ENCODE data around the gene C7orf33. TPM values are rescaled to one million over a fixed set of nuclear protein-coding genes. Genes with fewer than 3 reads are reported as not detected.

The C7orf33 gene
- polyA plus RNA-seq, 1 experiment = not detected

DNA sequence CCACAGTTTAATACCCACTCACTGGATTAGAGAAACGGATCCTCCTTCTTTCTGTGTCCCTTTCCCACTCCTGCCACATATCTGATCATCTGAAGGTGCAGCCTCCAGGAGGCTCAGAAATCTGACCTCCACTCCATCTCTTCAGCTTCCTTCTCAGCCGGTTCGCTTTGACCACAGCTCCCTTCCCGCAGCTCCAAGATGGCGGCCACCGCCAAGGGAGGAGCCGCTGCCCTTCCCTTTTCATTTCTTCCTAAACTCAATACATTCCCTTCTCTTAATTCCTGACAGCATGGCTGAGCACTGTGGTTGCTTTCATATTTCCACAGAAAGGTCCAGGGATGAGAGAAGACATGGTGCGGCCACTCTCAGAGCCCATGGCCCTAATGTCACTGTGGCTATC lies 43.7 kb upstream of the C7orf33 start:
- no peak overlapping the region for H3K4me3 ChIP-seq (ENCODE audit: low read depth, low read length)
- POLR2A ChIA-PET = no interaction called here
- H3K27me3 ChIP-seq (ENCODE audit: control insufficient read depth, insufficient read depth, low read length) = no peaks in the 10 kb centered on the region
- H3K36me3 ChIP-seq (ENCODE audit: control insufficient read depth, insufficient read depth, low read length) = no peaks in the 10 kb centered on the region
- DNase-seq (ENCODE audit: low read depth) = no peak
- CTCF ChIA-PET = interaction anchor here (1.2 kb wide), 1 partner anchor 29 kb away, joined by 5 read pairs; no protein-coding TSS in a partner anchor
- TF ChIP-seq, protein P1, sequence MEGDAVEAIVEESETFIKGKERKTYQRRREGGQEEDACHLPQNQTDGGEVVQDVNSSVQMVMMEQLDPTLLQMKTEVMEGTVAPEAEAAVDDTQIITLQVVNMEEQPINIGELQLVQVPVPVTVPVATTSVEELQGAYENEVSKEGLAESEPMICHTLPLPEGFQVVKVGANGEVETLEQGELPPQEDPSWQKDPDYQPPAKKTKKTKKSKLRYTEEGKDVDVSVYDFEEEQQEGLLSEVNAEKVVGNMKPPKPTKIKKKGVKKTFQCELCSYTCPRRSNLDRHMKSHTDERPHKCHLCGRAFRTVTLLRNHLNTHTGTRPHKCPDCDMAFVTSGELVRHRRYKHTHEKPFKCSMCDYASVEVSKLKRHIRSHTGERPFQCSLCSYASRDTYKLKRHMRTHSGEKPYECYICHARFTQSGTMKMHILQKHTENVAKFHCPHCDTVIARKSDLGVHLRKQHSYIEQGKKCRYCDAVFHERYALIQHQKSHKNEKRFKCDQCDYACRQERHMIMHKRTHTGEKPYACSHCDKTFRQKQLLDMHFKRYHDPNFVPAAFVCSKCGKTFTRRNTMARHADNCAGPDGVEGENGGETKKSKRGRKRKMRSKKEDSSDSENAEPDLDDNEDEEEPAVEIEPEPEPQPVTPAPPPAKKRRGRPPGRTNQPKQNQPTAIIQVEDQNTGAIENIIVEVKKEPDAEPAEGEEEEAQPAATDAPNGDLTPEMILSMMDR (IDR thresholded peaks at IDR 0.05; ENCODE audit: insufficient read depth, low read depth, low read length) = no peak

DNA sequence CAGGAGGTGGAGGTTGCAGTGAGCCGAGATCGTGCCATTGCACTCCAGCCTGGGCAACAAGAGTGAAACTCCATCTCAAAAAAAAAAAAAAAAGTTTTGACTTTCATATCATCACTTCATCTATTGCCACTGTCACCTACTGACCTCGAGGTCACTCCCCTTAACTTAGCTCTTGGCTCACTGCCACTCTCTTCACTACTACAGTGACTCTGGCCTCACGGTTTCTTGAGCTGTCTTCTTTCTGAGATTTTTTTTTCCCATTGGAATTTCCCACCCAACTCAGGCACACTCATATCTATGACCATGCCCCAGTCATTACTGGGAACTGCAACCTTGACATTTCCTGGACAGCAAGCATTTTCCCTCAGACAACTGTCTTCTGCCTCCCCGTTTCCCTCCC lies 42.6 kb upstream of the C7orf33 start:
- ChIA-PET POLR2A (no interaction called here), CTCF (no interaction called here)
- Histone ChIP-seq H3K4me3 (ENCODE audit: low read depth, low read length) (no peak overlapping the region), H3K36me3 (ENCODE audit: control insufficient read depth, insufficient read depth, low read length) (no peaks in the 10 kb centered on the region), H3K27me3 (ENCODE audit: control insufficient read depth, insufficient read depth, low read length) (no peaks in the 10 kb centered on the region)
- no peak for DNase-seq (ENCODE audit: low read depth)
- TF ChIP-seq, protein P1 (IDR thresholded peaks at IDR 0.05; ENCODE audit: insufficient read depth, low read depth, low read length) = no peak

DNA sequence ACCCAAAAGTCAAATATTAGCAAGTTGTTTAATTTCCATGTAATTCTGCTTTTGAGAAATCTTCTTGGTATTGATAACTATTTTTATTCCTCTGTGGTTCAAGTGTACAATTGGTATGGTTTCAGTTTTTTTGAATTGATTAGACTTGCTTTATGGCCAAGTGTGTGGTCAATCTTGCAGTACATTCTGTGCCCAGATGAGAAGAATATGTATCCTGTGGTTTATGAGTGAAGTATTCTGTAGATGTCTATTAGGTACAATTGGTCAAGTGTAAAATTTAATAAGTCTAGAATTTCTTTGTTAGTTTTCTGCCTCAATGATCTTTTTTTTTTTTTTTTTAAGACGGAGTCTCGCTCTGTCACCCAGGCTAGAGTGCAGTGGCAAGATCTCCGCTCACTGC lies 36.6 kb upstream of the C7orf33 start:
- no peaks in the 10 kb centered on the region for H3K27me3 ChIP-seq (ENCODE audit: control insufficient read depth, insufficient read depth, low read length)
- no peak for DNase-seq (ENCODE audit: low read depth)
- no peaks in the 10 kb centered on the region for H3K36me3 ChIP-seq (ENCODE audit: control insufficient read depth, insufficient read depth, low read length)
- POLR2A ChIA-PET = no interaction called here
- CTCF ChIA-PET = no interaction called here
- H3K4me3 ChIP-seq (ENCODE audit: low read depth, low read length) = no peak overlapping the region
- TF ChIP-seq, protein P1 (IDR thresholded peaks at IDR 0.05; ENCODE audit: insufficient read depth, low read depth, low read length) = no peak

DNA sequence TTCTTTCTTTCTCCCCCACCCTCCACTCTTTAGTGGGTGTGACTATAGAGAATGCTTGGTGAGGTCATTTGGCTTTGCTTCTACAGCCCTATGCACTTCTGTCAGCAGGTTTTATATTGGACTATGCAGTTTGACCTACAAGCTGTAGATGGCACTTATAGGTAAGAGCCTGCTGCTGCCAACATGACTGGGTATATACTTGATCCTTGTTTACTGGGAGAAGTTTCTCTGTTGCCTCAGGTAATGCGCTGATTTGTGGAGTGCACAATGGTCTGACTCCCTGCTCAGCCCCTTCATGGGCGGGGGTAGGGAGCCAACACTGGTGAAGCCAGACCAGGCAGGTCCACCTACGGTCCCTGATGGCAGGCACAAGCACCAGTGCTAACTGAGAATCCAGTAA lies 33.7 kb upstream of the C7orf33 start:
- TF ChIP-seq, protein P1 (IDR thresholded peaks at IDR 0.05; ENCODE audit: insufficient read depth, low read depth, low read length) = no peak
- ChIA-PET CTCF (interaction anchor here (1.3 to 1.6 kb wide), 2 partner anchors 407 to 409 kb away, joined by 3 read pairs; no protein-coding TSS in a partner anchor), POLR2A (no interaction called here)
- no peaks in the 10 kb centered on the region for H3K27me3 ChIP-seq (ENCODE audit: control insufficient read depth, insufficient read depth, low read length)
- H3K4me3 ChIP-seq (ENCODE audit: low read depth, low read length) = no peak overlapping the region
- H3K36me3 ChIP-seq (ENCODE audit: control insufficient read depth, insufficient read depth, low read length) = no peaks in the 10 kb centered on the region
- no peak for DNase-seq (ENCODE audit: low read depth)

DNA sequence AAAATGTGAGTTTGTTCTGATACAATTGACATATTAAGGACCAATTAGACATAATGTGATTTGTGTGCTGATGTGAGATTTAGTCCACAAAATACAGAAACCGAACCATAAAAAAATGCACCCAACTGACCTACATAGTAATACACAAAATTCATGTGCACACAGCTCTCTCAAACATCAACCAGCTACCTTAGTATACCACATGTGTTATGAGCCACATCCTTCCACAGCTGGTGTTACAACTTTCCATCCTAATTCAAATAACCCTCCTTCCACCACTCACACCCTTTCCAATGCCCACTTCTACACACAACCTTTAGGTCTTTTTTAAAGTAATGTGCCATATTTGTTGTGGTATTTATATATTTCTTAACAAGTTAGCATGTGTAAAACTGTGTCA lies 31.7 kb upstream of the C7orf33 start:
- Histone ChIP-seq H3K36me3 (ENCODE audit: control insufficient read depth, insufficient read depth, low read length) (no peaks in the 10 kb centered on the region), H3K4me3 (ENCODE audit: low read depth, low read length) (no peak overlapping the region), H3K27me3 (ENCODE audit: control insufficient read depth, insufficient read depth, low read length) (no peaks in the 10 kb centered on the region)
- ChIA-PET POLR2A (no interaction called here), CTCF (interaction anchor here (0.7 to 1.7 kb wide), 2 partner anchors 17 to 33 kb away, joined by 5 read pairs; no protein-coding TSS in a partner anchor)
- DNase-seq (ENCODE audit: low read depth) = no peak
- TF ChIP-seq, protein P1 (IDR thresholded peaks at IDR 0.05; ENCODE audit: insufficient read depth, low read depth, low read length) = no peak

All from BJ (cell line).